Measurements from ENCODE around the gene ANKRD10. TPM values are rescaled to one million over a fixed set of nuclear protein-coding genes. Genes with fewer than 3 reads are reported as not detected.

Gene ANKRD10
- total RNA-seq, 1 donor from 2014 or later = 50.6 TPM

- DNase-seq (ENCODE audit: low read depth in 2 of 2) = no peak
Observed at GRCh38 chr13:110831437-110832204, 83.2 kb downstream of the ANKRD10 start.

- DNase-seq (ENCODE audit: low read depth in 2 of 2) = no peak
Observed at GRCh38 chr13:110830800-110831371, 84.0 kb downstream of the ANKRD10 start.

GRCh38 chr13:110830331-110830730 is 84.5 kb downstream of the ANKRD10 start:
- DNase-seq (ENCODE audit: low read depth in 2 of 2) = no peak

- no peak for DNase-seq (ENCODE audit: low read depth in 2 of 2)
Observed at GRCh38 chr13:110829486-110829885, 85.4 kb downstream of the ANKRD10 start.

GRCh38 chr13:110828705-110829104 is 86.2 kb downstream of the ANKRD10 start:
- no peak for DNase-seq (ENCODE audit: low read depth in 2 of 2)

Other genes starting within 250 kb of the ANKRD10 start
- 41.7 and 43.0 TPM in 2 replicates for gene CARS2, start 209.0 kb downstream of the ANKRD10 start, total RNA-seq
- 12.5 and 16.6 TPM in 2 replicates for gene ING1, start 201.4 kb downstream of the ANKRD10 start, total RNA-seq
- 227 and 250 TPM in 2 replicates for gene ARHGEF7, start 200.2 kb upstream of the ANKRD10 start, total RNA-seq